ENCODE measurements around the gene INPP5A.

- TF ChIP-seq CTCF (IDR thresholded peaks at IDR 0.05 in 8 of 11, conservative IDR thresholded peaks at IDR 0.05 in 3 of 11): no peak
- no peak for TF ChIP-seq POLR2A (IDR thresholded peaks at IDR 0.05)
- no peak for TF ChIP-seq POLR2AphosphoS5 (IDR thresholded peaks at IDR 0.05)
Observed at GRCh38 chr10:132664883-132665282, 127.3 kb downstream of the INPP5A start.
